Natural killer cell (primary cell): ENCODE data around the gene WSB1. TPM values are rescaled to one million over a fixed set of nuclear protein-coding genes. Genes with fewer than 3 reads are reported as not detected.
"Not testable (repeated sequence)": the region's sequence is repeated elsewhere in the genome, so short reads cannot be mapped to it uniquely, and the experiment has no call there.

Source experiments
- ATAC-seq, 3 donors: fragments of 150-1000 bp in 2 of 3; fragments of 200-7000 bp in 1 of 3; cut with Tn5 transposase; 1 replicate in 1 of 3; 2 replicates in 2 of 3; pipeline ENCODE4 v1.10.0; 2021; ENCODE audit warnings: mild to moderate bottlenecking in 2 of 3, moderate library complexity in 2 of 3
- DNase-seq, 2 donors: peaks; one replicate each; pipeline versions ENCODE4 v3.0.0 to v3.0.0-alpha.2; 2013 to 2021; ENCODE audit warnings: mixed read lengths in 1 of 2
- H3K27ac ChIP-seq: one replicate; pipeline ENCODE4 v1.5.1; 2013; ENCODE audit warnings: mild to moderate bottlenecking, low read length
- H3K27me3 ChIP-seq: one replicate; pipeline ENCODE4 v1.6.1; 2013; ENCODE audit warnings: low read length; ENCODE audit not compliant: control insufficient read depth, insufficient read depth
- H3K36me3 ChIP-seq: one replicate; pipeline ENCODE4 v1.6.1; 2013; ENCODE audit warnings: low read length; ENCODE audit not compliant: control insufficient read depth, insufficient read depth
- H3K4me1 ChIP-seq: one replicate; pipeline ENCODE4 v1.6.1; 2013; ENCODE audit warnings: low read length; ENCODE audit not compliant: control insufficient read depth, insufficient read depth
- H3K4me3 ChIP-seq: one replicate; pipeline ENCODE4 v1.5.1; 2013; ENCODE audit warnings: low read length
- H3K9me3 ChIP-seq: one replicate; pipeline ENCODE4 v1.6.1; 2013; ENCODE audit warnings: low read length; ENCODE audit not compliant: control insufficient read depth, insufficient read depth
- H3K27ac Mint-ChIP-seq, 2 donors: one replicate each; pipeline ENCODE4 v1.8.0; 2022; ENCODE audit warnings: mild to moderate bottlenecking in 2 of 2, mixed read lengths in 2 of 2, moderate library complexity in 1 of 2
- H3K27me3 Mint-ChIP-seq, 2 donors: one replicate each; pipeline ENCODE4 v1.8.0; 2022; ENCODE audit warnings: low read depth in 2 of 2, mixed read lengths in 2 of 2
- H3K36me3 Mint-ChIP-seq: one replicate; pipeline ENCODE4 v1.8.0; 2022; ENCODE audit warnings: mixed read lengths
- H3K4me1 Mint-ChIP-seq, 2 donors: one replicate each; pipeline ENCODE4 v1.8.0; 2022; ENCODE audit warnings: mixed read lengths in 2 of 2
- H3K4me3 Mint-ChIP-seq: one replicate; pipeline ENCODE4 v1.8.0; 2022; ENCODE audit warnings: mild to moderate bottlenecking, moderate library complexity, mixed read lengths
- H3K9me3 Mint-ChIP-seq, 2 donors: one replicate each; pipeline ENCODE4 v1.8.0; 2022; ENCODE audit warnings: mixed read lengths in 2 of 2
- CTCF ChIP-seq: fragments of 200-600 bp; IDR thresholded peaks from one replicate; pipeline ENCODE4 v1.8.0; 2022; ENCODE audit warnings: antibody characterized with exemption
- WGBS: methylation state at CpG from one replicate; pipeline ENCODE4 v1.1.7; 2013; ENCODE audit warnings: missing lambda C conversion rate; ENCODE audit not compliant: insufficient coverage; 5-methylcytosine and 5-hydroxymethylcytosine counted together
- intact Hi-C: fragments of 100-400 bp; cut with micrococcal nuclease; formaldehyde crosslinking; loops from one replicate; pipeline ENCODE4 v1.14.2; 2022
- total RNA-seq, 4 donors: library from RNA; stranded (reverse); fragments of 120-200 nt in 1 of 4; gene quantifications; one replicate each; pipeline versions ENCODE4 v1.2.3 to v1.2.4, GENCODE V29; 2013 to 2022

The WSB1 gene
- total RNA-seq, 3 donors from 2014 or later (not counting 1 experiment from before 2014, with no cell fraction given), result 124 to 205 (median 187) TPM

GRCh38 chr17:27246537-27246936 is 47.4 kb upstream of the WSB1 start:
- no peaks in the 10 kb centered on the region for H3K27me3 ChIP-seq
- intact Hi-C loops, result no loop called here
- no peak overlapping the region for H3K27ac ChIP-seq
- Mint-ChIP-seq H3K27me3 (peaks cover 4 to 18% of the 10 kb centered on the region in 2 donors), H3K36me3 (no peaks in the 10 kb centered on the region), H3K4me1 (peaks cover 0 to 12% of the 10 kb centered on the region in 2 donors), H3K4me3 (no peak overlapping the region), H3K9me3 (no peaks in the 10 kb centered on the region), H3K27ac (no peak overlapping the region)
- H3K9me3 ChIP-seq, result no peaks in the 10 kb centered on the region
- TF ChIP-seq CTCF, result no peak
- H3K4me1 ChIP-seq, result peaks cover 13% of the 10 kb centered on the region
- no peak for DNase-seq
- H3K36me3 ChIP-seq, result no peaks in the 10 kb centered on the region
- H3K4me3 ChIP-seq, result no peak overlapping the region
- ATAC-seq, result no peak

DNA sequence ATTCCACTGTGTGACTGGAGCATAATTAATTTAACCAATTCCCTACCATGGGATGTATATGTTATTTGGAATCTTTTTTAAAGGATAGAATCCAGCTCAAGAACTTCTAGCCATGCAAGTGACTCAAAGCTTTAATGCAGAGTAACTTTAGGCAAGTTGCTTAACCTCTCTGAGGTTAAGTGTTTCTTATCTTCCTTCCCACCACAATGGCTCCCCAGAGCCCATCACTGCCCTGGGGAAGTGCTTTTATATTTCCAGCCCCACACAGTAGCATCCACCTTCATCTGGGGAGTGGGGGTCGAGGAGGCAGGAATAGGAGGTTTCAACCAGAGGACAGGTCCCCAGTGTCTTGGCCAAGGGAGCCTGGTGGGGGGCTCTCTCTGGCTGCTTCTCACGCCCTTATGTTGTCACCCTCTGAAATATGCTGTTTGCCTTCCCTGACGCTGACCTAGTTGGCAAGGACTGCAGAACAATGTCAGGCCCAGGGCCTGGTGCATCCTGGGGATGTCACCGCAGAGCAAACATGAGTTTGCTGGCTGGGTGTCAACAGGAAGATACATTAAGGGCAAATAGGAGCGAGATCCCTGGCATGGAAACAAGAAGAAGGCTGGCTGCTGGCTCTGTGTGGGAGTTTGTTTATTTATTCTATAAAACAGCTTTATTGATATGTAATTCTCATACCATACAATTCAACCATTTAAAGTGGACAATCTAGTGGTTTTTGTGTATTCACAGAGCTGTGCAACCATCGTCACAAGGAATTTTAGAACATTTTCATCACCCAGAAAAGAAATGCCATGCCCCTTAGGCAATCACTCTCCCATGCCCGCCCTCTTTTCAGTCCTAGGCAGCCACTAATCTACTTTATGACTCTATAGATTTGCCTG is 46.6 kb upstream of the WSB1 start:
- no peaks in the 10 kb centered on the region for H3K36me3 ChIP-seq

DNA sequence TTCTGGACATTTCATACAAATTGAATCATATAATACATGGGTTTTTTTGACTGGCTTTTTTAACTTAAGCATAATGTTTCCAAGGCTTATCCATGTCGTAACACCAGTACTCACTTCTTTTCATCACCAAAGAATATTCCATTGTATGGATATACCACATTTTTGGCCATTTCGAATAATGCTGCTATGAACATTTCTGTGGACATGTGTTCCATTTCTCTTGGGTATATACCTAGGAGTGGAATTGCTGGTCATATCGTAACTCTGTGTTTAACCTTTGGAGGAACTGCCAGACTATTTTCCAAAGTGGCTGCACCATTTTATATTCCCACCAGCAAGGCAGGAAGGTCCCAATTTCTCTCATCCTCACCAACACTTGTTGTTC is 46.0 kb upstream of the WSB1 start:
- DNase-seq (no peak), ATAC-seq (no peak)
- Mint-ChIP-seq H3K4me3 (no peak overlapping the region), H3K27ac (no peak overlapping the region), H3K27me3 (peaks cover 10 to 28% of the 10 kb centered on the region in 2 donors), H3K4me1 (peaks cover 0 to 12% of the 10 kb centered on the region in 2 donors), H3K9me3 (no peaks in the 10 kb centered on the region), H3K36me3 (no peaks in the 10 kb centered on the region)
- no peak for TF ChIP-seq CTCF
- H3K4me1 ChIP-seq, result peaks cover 9% of the 10 kb centered on the region
- H3K27ac ChIP-seq, result no peak overlapping the region
- no peaks in the 10 kb centered on the region for H3K9me3 ChIP-seq
- WGBS, result 91% methylated on average over 3 of the region's 3 CpGs
- H3K27me3 ChIP-seq, result no peaks in the 10 kb centered on the region
- intact Hi-C loops, result no loop called here
- no peaks in the 10 kb centered on the region for H3K36me3 ChIP-seq
- no peak overlapping the region for H3K4me3 ChIP-seq

More for the DNA sequence above, 46.6 kb upstream of the WSB1 start:
- intact Hi-C loops, result no loop called here
- no peak for TF ChIP-seq CTCF
- Histone ChIP-seq H3K9me3 (no peaks in the 10 kb centered on the region), H3K4me1 (peaks cover 9% of the 10 kb centered on the region), H3K27ac (no peak overlapping the region), H3K4me3 (no peak overlapping the region), H3K27me3 (no peaks in the 10 kb centered on the region)
- no peak for DNase-seq
- H3K9me3 Mint-ChIP-seq, result no peaks in the 10 kb centered on the region
- no peak overlapping the region for H3K27ac Mint-ChIP-seq
- peaks cover 0 to 12% of the 10 kb centered on the region in 2 donors for H3K4me1 Mint-ChIP-seq
- no peaks in the 10 kb centered on the region for H3K36me3 Mint-ChIP-seq
- peaks cover 10 to 26% of the 10 kb centered on the region in 2 donors for H3K27me3 Mint-ChIP-seq
- 79% methylated on average over 6 of the region's 7 CpGs for WGBS
- H3K4me3 Mint-ChIP-seq, result no peak overlapping the region
- ATAC-seq, result no peak

GRCh38 chr17:27250791-27251190 is 43.1 kb upstream of the WSB1 start:
- H3K4me1 Mint-ChIP-seq, H3K9me3 ChIP-seq, H3K36me3 Mint-ChIP-seq, H3K27ac Mint-ChIP-seq, H3K4me3 Mint-ChIP-seq, H3K27me3 ChIP-seq, DNase-seq, H3K9me3 Mint-ChIP-seq, H3K4me3 ChIP-seq, ATAC-seq, intact Hi-C loops, H3K4me1 ChIP-seq, H3K27ac ChIP-seq, H3K36me3 ChIP-seq: not testable (repeated sequence)
- H3K27me3 Mint-ChIP-seq, result peaks cover 10 to 28% of the 10 kb centered on the region in 2 donors
- WGBS, result 80% methylated on average over 1 of the region's 1 CpG

- H3K27me3 ChIP-seq, H3K9me3 ChIP-seq, intact Hi-C loops, H3K4me1 ChIP-seq, DNase-seq, H3K36me3 Mint-ChIP-seq, H3K27ac Mint-ChIP-seq, H3K4me3 ChIP-seq, H3K9me3 Mint-ChIP-seq, H3K27ac ChIP-seq, H3K4me3 Mint-ChIP-seq, H3K4me1 Mint-ChIP-seq, ATAC-seq, H3K36me3 ChIP-seq: not testable (repeated sequence)
- peaks cover 10 to 27% of the 10 kb centered on the region in 2 donors for H3K27me3 Mint-ChIP-seq
- 98% methylated on average over 3 of the region's 4 CpGs for WGBS
Observed at GRCh38 chr17:27254802-27255201, 39.1 kb upstream of the WSB1 start.
